Measurements from ENCODE around the gene TRPC6. TPM values are rescaled to one million over a fixed set of nuclear protein-coding genes. Genes with fewer than 3 reads are reported as not detected.
"Not testable (repeated sequence)": the region's sequence is repeated elsewhere in the genome, so short reads cannot be mapped to it uniquely, and the experiment has no call there.

TRPC6 gene
- total RNA-seq, 1 donor from 2014 or later = not detected

GRCh38 chr11:101442171-101442570 is 141.6 kb downstream of the TRPC6 start:
- no peak for DNase-seq (ENCODE audit: low read depth, low spot score)
- no peak for TF ChIP-seq CTCF (conservative IDR thresholded peaks at IDR 0.05)
- no peaks in the 10 kb centered on the region for H3K4me1 Mint-ChIP-seq
- peak overlapping the region; percentile 27 for H3K27ac Mint-ChIP-seq (ENCODE audit: unreplicated experiment)
- H3K27me3 Mint-ChIP-seq (ENCODE audit: low read depth) = no peaks in the 10 kb centered on the region
- H3K4me3 Mint-ChIP-seq = no peak overlapping the region
- H3K36me3 Mint-ChIP-seq (ENCODE audit: low read depth) = no peaks in the 10 kb centered on the region
- no peaks in the 10 kb centered on the region for H3K9me3 Mint-ChIP-seq

- H3K4me1 Mint-ChIP-seq = no peaks in the 10 kb centered on the region
- H3K27me3 Mint-ChIP-seq (ENCODE audit: low read depth) = no peaks in the 10 kb centered on the region
- H3K9me3 Mint-ChIP-seq = no peaks in the 10 kb centered on the region
- no peak overlapping the region for H3K4me3 Mint-ChIP-seq
- no peak overlapping the region for H3K27ac Mint-ChIP-seq (ENCODE audit: unreplicated experiment)
- no peaks in the 10 kb centered on the region for H3K36me3 Mint-ChIP-seq (ENCODE audit: low read depth)
- no peak for DNase-seq (ENCODE audit: low read depth, low spot score)
- no peak for TF ChIP-seq CTCF (conservative IDR thresholded peaks at IDR 0.05)
These were observed 142.1 kb downstream of the TRPC6 start for GRCh38 chr11:101441747-101442146.

- no peak for TF ChIP-seq CTCF (conservative IDR thresholded peaks at IDR 0.05)
- no peak for DNase-seq (ENCODE audit: low read depth, low spot score)
- Mint-ChIP-seq H3K27me3 (ENCODE audit: low read depth) (no peaks in the 10 kb centered on the region), H3K4me3 (no peak overlapping the region), H3K9me3 (no peaks in the 10 kb centered on the region), H3K27ac (ENCODE audit: unreplicated experiment) (no peak overlapping the region), H3K4me1 (no peaks in the 10 kb centered on the region), H3K36me3 (ENCODE audit: low read depth) (no peaks in the 10 kb centered on the region)
These were observed 144.3 kb downstream of the TRPC6 start for GRCh38 chr11:101439488-101439887.

GRCh38 chr11:101438708-101439107 is 145.1 kb downstream of the TRPC6 start:
- not testable (repeated sequence) for H3K4me1 Mint-ChIP-seq; H3K27ac Mint-ChIP-seq (ENCODE audit: unreplicated experiment); H3K27me3 Mint-ChIP-seq (ENCODE audit: low read depth); H3K9me3 Mint-ChIP-seq; H3K4me3 Mint-ChIP-seq; H3K36me3 Mint-ChIP-seq (ENCODE audit: low read depth); DNase-seq (ENCODE audit: low read depth, low spot score)

GRCh38 chr11:101438126-101438525 is 145.7 kb downstream of the TRPC6 start:
- TF ChIP-seq CTCF (conservative IDR thresholded peaks at IDR 0.05) = no peak

GRCh38 chr11:101436511-101437142 is 147.2 kb downstream of the TRPC6 start:
- DNase-seq (ENCODE audit: low read depth, low spot score) = peak; percentile 42
- no peaks in the 10 kb centered on the region for H3K36me3 Mint-ChIP-seq (ENCODE audit: low read depth)
- no peaks in the 10 kb centered on the region for H3K4me1 Mint-ChIP-seq
- H3K27ac Mint-ChIP-seq (ENCODE audit: unreplicated experiment) = no peak overlapping the region
- TF ChIP-seq CTCF (conservative IDR thresholded peaks at IDR 0.05) = peak; percentile 81
- no peak overlapping the region for H3K4me3 Mint-ChIP-seq
- H3K27me3 Mint-ChIP-seq (ENCODE audit: low read depth) = no peaks in the 10 kb centered on the region
- H3K9me3 Mint-ChIP-seq = no peaks in the 10 kb centered on the region

More at GRCh38 chr11:101438126-101438525, 145.7 kb downstream of the TRPC6 start:
- H3K9me3 Mint-ChIP-seq = no peaks in the 10 kb centered on the region
- no peak overlapping the region for H3K27ac Mint-ChIP-seq (ENCODE audit: unreplicated experiment)
- H3K4me1 Mint-ChIP-seq = no peaks in the 10 kb centered on the region
- no peaks in the 10 kb centered on the region for H3K36me3 Mint-ChIP-seq (ENCODE audit: low read depth)
- H3K27me3 Mint-ChIP-seq (ENCODE audit: low read depth) = no peaks in the 10 kb centered on the region
- no peak overlapping the region for H3K4me3 Mint-ChIP-seq
- DNase-seq (ENCODE audit: low read depth, low spot score) = no peak

Measured in neural crest cell (in vitro differentiated cells).